Umbilical cord (tissue), 2 donors: ENCODE data around the gene TRIM44. TPM values are rescaled to one million over a fixed set of nuclear protein-coding genes. Genes with fewer than 3 reads are reported as not detected.

ENCODE experiments used
- DNase-seq: peaks from one replicate; pipeline ENCODE4 v3.0.0-alpha.2; 2015; ENCODE audit warnings: low spot score
- total RNA-seq: library from RNA; depleted of rRNA; stranded (reverse); fragments of >200 nt; gene quantifications from one replicate; pipeline ENCODE4 v1.2.3, GENCODE V29; 2014; ENCODE audit warnings: low replicate concordance; ENCODE audit not compliant: insufficient read depth

TRIM44 gene
- total RNA-seq, 1 donor from 2014 or later = 13.7 TPM

DNA sequence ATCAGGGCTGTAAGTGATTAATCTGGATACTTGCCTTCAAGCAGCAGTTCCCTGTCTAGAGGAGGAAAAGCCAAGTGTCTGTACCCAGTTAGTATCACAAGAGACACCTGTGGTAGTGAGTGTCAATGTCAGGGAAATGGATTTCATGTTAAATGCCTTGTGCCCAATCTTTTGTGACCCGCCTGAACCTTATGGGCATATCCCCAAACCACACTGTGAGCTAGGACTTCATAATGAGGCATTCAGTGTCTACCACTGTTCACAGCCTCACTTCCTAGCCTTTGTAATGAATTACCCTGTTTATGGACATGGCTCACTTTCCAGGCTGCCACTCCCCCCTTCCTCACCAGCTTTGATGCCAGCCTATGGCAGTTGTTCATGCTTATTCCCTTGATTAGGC is 125.1 kb downstream of the TRIM44 start:
- DNase-seq = no peak

DNA sequence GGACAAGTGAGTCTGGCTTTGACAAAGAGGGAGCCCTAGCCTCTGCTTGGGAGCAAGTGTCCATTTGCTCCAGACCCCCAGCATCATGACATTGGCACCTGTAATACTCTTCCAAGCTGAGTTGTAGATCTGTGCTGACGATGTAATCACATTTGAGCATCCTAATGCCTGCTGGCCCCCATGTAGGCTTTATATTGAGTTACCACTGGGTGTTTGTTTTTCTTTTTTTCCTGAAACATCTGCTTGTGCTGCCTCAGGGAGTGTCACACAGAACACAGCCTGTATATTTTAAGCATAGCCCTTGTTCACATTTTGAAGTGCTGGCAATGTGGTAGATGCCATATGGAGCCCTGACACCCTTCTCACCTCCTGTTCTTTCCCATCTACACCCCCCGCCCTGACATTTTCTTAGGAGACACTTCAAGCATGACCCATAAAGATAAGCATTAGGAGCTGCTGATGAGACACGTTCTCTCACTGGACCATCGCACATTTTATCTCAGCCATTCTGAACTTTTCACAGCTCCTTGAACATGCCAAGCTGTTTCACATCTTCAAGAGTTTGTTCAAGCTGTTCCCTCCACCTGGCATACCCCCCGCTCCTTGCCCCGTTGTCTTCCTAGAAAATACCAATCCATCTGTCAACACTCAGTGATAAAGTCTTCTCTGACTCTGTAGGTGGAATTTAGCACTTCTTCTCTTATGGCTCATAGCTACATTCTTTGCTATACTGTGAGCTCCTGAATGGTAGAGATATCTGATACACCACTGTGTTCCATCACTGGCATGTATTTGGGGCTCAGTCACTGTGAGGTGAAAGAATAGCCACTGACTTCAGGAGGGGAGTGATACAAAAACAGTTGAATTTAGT is 128.7 kb downstream of the TRIM44 start:
- DNase-seq = no peak

DNA sequence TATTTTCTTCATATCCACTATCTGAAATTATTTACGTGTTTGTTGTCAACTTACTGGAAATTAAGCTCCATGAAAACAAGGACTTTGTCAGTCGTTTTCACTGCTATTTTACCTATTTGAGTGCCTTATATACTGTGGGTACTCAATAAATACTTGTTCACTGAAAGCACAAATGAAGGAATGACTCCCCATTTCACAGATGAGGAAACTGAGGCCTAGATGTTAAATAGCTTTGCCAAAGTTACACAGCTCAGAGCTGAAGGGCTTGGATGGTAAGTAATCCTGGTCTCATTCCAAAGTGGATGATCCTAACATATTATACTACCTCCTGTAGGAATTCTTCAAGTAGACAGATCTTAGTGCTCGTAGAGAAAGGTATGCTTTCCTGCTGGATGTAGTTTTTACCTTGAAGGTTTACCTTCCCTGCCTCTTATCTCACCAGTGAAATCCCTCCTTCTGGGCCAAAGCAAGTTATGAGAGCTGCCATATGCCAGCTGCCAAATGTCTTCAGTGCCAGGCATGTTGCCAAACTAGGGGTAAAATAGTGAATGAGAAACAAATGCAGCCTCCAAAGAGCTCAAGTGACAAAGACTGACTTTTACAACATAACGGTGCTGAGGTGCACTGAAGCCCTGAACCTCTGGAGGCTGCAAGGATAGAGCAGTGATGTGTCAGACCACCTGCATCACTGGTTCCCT is 129.7 kb downstream of the TRIM44 start:
- no peak for DNase-seq

DNA sequence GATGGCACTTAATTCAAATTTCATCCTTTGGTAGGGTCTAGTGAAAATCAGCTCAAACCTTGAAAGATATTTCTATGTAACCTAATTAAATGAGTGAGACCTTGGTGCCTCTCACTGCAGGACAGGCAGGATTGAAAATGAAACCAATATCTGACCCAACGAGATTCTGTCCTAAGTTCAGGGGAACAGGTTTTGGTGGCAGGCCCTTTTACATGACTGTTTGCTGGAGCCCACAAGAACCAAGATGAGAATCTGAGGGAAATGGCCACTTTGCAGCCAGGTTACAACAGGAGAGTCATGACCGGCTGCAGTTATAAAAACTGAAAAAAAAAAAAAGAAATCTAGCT is 130.2 kb downstream of the TRIM44 start:
- DNase-seq = no peak

DNA sequence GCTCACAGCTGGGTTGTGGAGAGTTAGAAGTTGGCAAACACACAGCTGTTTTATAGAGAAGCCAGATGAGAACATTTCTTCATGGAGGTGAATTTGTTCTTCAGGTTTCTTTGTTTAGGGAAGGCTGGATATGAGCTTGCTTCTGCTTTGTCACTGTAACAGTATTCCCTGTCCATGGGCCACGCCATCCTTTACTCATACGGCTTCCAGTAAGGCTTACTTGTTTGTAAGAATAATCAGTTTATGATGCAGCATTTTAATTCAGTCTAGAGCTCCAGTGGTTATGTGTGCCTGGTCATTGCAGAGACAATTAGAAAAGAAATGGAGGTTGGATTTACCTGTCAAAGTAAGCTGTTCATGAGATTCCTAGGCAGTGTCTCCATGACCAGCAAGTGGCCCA is 131.8 kb downstream of the TRIM44 start:
- DNase-seq = no peak

DNA sequence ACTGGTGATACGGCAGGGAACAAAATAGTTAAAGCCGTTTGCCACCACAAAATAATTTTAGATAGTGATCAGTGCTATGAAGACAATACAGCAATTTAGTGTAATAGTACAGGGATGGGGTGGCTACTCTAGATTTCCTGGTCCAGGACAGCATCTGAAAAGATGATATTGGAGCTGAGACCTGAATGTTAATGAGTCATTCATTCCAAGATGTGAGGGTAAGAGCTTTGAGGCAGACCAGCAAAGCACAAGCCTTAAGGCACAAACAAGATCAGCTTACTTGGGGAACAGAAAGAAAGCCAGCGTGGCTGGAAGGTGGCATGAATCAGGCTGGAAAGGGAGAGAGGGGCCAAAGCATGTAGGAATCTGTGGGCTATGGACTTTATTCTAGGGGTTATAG is 132.3 kb downstream of the TRIM44 start:
- DNase-seq = no peak

DNA sequence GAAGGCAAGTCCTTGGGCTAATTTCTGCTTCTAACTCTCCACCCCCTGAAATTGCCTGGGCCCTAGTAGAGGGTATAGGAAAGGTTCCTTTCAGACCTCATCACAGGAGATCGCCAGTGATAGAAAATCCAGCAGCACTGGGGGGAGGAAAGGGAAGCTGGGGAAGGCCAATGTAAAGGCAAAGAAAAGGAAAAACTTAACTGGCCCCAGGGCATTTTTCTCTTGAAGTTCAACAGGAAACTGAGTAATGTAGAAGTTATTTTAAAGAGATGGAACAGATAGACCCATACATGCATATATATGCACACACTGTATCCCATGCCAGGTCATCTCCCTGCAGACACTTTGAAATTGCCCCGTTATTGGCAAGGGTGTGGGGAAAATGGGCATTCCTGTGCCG is 134.0 kb downstream of the TRIM44 start:
- peak; percentile 44 for DNase-seq

DNA sequence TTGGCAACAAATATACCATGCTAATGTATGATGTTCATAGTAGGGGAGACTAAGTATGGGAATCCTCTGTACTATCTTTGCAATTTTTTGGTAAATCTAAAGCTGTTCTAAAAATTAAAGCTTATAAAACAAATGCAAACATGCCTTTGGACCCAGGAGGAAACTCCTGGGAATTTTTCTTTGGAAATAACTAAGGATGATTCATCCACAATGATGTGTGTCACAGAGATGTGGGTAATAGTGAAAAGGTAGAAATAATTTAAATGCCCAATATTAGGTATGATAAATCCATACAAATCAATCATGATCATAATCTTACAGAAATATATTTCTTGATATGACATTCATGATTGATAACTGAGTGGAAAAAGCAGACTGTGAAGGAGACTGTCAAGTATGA is 135.8 kb downstream of the TRIM44 start:
- DNase-seq = no peak

DNA sequence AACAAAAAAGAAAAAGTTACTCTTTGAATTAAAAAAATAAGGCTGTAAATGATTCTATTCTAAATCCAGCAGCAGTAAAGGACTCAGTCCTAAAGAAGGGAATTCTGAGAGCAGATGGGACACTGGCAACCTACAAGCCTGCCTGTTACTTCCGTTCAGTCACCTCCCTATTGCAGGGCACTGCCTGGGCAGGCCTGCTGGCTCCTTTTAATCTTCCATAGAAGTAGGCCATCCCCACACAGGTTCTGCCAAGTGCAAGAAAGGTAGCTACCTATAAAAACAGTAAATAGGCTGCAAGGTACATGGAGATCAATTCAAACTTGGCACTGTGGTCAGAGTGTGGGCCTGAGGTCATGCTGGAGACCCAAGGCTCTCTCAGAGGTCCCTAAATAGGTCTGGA is 136.4 kb downstream of the TRIM44 start:
- DNase-seq = no peak

DNA sequence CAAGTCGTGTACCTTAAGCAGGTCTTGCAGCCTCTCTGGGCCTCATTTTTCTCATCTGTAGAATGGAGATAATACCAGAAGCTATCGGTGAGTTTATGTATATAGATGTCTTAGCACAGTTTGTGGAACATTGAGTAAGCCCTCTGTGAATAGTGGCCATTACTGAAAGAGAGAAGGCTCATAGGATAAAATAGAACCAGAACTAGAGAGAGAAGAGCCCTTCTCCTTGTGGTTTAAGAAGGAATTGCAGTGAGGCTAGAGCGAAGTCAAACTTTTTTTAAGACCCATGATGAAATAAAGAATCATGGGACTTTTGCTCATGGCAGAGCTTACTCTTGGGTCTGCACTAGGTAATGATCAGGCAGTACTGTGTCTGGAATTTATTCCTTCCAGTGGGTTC is 137.1 kb downstream of the TRIM44 start:
- no peak for DNase-seq

DNA sequence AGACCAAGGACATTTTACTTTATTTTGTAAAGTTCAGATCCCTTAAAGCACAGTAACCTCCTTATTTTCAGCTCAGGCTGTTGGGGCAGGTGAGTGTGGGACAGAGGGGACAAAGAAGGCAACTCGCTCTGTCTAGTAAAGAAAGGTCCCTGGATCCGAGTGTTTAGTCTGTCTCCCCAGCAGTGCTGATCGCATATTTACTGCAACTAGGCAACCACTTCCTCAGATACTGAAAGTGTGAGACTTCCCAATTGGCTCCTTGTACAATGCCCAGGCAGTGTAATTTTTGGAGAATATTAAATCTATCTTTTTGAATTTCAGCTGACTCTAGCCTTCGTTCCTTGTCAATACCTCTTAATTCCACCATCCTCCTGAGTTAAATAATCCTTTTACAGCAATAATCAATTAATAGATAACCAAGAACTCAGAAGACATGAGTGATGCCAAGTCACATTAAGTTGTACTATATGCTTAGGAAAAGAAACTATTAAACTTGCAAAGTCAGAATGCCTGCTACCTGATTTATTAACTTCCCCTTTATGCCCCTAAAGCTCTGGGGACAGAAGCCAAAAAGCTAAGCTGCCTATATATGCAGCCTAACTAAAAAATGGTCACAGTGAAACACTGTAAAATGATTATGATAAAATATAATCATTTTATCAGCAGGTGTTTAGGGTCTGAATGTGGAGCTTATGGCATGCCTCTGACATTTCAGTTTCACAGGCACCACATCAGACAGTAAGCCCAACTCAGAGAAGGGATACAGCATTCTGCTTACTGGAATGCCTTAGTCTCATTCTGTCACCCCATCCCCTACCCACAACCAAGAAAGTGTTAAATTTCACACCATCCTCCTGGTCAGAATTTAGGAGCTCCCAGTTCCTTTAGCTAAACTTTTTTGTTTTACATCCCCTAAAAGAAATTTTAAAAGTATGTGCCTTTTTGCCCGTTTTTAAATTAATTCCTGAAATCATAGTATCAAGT is 138.7 kb downstream of the TRIM44 start:
- DNase-seq = no peak

DNA sequence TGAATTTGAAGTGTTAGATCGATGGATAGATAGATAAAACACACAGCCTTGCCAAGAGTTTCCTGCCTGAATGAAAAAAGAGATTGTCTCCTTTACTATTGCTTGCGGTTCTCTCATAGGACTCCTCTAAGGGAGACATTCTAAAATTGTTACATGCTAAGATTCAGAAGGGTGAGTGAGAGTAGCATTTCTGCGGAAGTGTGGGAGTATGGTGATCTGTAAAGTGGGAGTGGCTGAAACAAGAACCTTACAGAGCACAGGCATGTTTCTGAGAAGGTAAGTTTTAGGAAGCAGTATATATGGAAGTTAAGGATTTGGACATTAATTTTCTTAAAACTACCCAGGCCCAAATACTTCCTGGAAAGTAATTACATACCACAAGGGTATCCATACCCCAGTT is 139.6 kb downstream of the TRIM44 start:
- DNase-seq = no peak

DNA sequence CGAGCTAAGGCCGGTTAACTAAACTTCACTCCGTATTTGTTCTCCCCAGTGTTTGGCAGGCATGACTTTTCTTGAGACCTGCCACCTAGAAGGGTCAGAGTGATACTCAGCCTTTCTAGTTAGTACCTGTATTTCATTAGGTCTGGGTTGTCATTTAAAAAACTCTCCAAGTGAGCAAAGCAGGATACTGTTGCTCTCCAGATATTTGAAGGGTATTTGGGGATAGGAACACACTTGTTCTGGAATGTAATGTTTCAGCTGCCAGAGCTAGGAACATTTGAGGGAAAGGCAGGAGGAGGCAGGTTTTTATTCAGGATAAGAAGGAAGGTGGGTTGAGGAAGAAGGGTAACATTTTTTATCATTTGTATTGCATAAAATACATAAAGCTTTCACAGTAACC is 140.1 kb downstream of the TRIM44 start:
- DNase-seq = no peak

DNA sequence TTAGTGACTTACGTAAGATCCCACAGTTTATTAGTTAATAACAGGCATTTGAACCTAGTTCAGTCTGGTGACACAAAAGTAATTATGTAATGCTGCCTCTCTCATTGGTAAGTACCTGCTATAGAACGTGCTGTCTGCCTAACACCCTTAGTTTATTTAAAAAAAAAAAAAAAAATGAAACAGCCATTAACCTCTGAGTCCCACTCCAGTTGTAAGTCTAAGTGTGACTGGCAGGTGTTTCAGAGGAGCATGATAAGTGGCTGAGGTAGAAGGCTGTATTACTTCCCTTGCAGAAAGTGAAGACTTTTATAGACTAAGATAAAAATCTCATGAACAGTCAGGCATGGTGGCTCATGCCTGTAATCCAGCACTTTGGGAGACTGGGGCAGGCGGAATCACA is 140.5 kb downstream of the TRIM44 start:
- no peak for DNase-seq

DNA sequence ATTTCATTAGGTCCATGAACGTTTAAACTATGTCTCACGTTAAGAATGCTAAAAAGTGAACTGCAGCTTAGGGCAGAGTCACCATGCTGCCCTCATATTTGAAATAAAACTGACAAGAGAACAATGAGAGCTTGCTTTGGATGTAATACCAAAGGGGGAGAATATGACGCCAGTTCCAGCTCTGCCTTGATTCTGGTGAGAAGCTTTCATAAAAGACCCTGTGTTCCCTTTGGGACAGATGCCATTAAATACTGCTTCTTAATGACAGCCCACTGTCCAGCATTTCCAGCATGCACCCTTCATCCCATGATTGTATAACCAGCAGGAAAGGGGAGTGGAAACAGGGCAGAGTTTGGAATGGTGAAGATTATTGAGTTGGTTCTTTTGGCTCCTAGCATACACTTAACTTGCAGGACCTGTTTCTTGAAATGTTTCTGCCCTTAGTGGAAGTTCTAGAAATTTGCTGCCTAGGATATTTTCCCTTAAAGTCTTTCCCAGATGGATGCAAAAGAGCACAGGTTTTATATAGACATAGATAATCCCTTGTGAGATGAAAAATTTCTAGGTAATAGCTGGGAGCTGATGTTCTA is 142.0 kb downstream of the TRIM44 start:
- no peak for DNase-seq

DNA sequence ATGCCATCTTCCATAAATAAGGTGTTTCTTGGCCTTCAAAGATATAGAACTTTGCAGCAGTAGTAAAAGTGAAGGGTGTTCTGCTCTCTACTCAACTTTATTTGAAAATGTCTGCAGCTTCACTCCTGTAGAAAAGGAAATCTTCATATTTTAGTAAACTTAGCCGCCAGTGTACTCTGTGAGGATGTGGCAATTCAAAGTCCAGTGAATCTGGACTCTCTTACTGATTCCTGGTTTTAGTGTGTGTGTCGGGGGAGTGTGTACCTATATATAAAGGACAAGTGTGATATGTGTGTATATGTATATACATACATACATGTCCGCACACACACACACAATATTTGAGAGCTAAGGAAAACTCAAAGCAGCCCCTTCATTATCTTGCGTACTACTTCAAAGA is 147.0 kb downstream of the TRIM44 start:
- DNase-seq = no peak

DNA sequence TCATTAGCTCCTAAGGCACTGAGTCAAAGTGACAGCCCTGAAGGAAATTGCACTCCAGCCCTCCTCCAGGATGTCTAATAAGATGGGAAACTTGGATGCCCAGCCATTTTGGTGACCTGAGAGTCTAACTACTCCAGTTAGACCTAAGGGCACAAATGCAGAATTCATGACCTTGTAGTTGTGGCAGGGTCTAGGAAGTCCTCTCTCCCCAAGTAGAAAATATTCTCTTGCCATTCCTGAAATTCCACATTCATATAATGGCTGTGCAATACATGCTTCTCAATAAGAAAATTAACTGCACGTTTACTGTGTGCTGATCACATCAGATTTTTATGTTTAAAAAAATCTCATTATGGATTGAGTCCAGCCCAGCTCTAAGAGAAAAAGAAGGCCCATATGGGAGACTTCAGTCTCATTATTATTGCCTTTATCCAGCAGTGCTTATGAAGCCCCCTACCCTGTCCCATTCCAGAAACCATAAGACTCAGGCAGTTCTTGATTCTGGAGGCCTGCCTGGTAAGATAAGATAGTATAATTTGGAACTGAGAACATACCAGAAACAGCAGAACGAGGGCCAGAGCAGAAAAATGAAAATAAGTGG is 147.6 kb downstream of the TRIM44 start:
- DNase-seq = no peak

DNA sequence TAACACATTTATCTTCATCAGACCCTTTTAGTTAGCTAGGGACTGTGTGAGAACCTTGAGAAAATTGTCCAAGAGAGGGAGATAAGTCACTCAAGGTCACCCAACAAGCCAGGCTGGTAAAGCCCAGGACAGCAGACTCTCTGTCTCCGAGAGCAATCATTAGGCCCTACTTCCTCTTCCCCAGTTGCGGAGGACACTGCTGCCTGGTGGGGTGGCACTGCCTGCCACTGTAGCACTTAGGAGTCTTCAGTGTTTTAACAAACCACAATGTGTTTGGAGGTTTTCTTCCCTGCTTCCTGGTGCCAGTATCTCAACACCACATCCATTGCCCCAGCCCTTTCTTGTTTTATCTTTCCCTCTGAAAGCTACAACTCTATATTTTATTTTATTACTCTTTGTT is 149.2 kb downstream of the TRIM44 start:
- no peak for DNase-seq

DNA sequence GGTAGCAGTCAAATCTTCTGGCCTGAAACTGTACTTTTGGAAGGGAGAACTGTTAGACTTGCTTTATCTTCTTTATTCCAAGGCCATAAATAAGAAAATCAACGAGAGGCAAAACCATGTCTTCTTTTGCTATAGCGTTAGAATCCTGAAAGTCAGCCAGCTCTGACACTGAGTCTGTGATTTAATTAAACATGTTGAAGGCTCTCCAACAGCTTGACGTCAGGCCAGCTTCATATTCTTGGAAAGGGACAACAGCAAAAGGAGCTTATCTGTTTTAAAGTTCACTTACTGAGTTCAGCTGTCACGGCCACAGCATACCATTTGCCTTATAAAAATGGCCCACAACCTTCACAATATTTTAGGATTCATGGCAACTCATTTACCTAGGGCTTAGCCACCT is 150.3 kb downstream of the TRIM44 start:
- DNase-seq = peak; percentile 24

DNA sequence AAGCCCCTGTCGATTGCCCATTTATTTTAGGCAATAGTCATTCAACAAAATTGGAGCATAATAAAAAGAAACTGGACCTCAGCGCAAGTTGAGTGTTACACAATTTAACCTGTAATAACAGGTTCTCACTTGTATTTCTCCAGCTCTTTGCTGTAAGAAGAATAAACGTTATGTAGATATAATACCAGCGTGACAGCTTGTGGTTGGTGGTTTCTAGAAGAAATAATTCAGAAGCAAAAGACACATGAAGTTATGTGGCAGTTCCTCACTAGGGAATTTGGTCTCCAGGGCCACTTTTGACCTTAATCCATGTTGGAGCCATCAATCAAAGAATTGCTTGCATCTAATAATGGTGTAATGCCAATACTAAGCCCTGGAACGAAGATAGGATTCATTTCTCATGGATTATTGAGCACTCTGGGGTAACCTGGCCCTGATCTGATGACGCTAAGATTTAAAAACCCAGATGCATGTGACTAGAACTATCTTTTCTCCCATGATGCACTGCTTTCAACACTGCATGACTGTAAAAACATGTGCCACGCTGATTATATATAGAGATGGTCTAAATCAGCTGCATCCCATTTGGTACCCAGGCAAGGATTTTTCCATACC is 151.6 kb downstream of the TRIM44 start:
- no peak for DNase-seq
